ENCODE data around the gene OVCH2.

OVCH2 gene

DNA sequence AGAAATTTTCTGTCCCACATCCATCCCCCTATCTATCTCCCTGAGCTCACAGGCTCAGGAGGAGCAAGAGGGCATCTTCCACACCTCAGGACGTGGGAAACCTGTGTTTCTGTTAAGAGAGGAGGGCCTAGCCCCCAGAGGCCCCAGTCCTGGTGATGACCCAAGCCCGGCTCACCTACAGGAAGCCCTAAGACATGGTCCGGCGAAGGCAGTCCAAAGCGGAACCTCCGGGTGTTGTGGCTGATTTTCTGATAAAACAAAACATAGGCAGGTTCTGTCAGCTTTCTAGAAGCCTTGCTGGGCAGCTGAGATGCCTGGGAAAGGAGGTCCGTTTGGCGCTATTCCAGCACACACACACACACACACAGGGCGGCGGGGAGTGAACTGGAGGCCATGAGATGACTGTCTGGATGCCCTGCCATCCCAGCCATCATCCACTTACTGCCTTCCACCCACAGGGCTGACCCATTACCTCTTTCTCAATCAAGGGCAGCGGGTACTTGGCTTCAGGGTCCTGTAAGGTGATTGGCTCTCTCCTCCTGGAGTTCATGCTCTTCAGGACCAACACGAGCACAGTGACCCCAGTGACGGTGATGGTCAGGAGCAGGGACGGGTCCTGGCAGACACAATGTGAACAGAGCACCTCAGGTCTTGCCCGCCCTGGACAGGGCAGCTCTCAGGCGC, 33.9 kb downstream of the OVCH2 start:
- peaks cover 28% of the 10 kb centered on the region for H3K27me3 ChIP-seq (ENCODE audit: control insufficient read depth, low read length)
- H3K9me3 ChIP-seq (ENCODE audit: control insufficient read depth, insufficient read depth, low read length): no peaks in the 10 kb centered on the region
- no peaks in the 10 kb centered on the region for H3F3A ChIP-seq (ENCODE audit: control insufficient read depth, insufficient read depth)
- TF ChIP-seq, protein P1, sequence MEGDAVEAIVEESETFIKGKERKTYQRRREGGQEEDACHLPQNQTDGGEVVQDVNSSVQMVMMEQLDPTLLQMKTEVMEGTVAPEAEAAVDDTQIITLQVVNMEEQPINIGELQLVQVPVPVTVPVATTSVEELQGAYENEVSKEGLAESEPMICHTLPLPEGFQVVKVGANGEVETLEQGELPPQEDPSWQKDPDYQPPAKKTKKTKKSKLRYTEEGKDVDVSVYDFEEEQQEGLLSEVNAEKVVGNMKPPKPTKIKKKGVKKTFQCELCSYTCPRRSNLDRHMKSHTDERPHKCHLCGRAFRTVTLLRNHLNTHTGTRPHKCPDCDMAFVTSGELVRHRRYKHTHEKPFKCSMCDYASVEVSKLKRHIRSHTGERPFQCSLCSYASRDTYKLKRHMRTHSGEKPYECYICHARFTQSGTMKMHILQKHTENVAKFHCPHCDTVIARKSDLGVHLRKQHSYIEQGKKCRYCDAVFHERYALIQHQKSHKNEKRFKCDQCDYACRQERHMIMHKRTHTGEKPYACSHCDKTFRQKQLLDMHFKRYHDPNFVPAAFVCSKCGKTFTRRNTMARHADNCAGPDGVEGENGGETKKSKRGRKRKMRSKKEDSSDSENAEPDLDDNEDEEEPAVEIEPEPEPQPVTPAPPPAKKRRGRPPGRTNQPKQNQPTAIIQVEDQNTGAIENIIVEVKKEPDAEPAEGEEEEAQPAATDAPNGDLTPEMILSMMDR (IDR thresholded peaks at IDR 0.05; ENCODE audit: low read depth, low read length, poor library complexity, severe bottlenecking): no peak
- no peak for TF ChIP-seq EZH2phosphoT487 (IDR thresholded peaks at IDR 0.05; ENCODE audit: borderline replicate concordance, low read length)
- H3K4me3 ChIP-seq (ENCODE audit: low read length): peak overlapping the region; percentile 60
- H3K4me1 ChIP-seq (ENCODE audit: control insufficient read depth, low read length): peaks cover 11% of the 10 kb centered on the region; the same call in 1 of the 2 replicates
- H3K79me2 ChIP-seq (ENCODE audit: control insufficient read depth, low read length): no peaks in the 10 kb centered on the region
- H4K20me1 ChIP-seq (ENCODE audit: control insufficient read depth, insufficient read depth, low read depth, low read length): no peaks in the 10 kb centered on the region
- no peak overlapping the region for H3K27ac ChIP-seq (ENCODE audit: low read depth, low read length)
- H3K4me2 ChIP-seq (ENCODE audit: low read length): peak overlapping the region; percentile 71
- H3K9me2 ChIP-seq (replicated peaks; ENCODE audit: control insufficient read depth, low read length): no peaks in the 10 kb centered on the region
- no peaks in the 10 kb centered on the region for H3K36me3 ChIP-seq (ENCODE audit: control insufficient read depth, low read length)

DNA sequence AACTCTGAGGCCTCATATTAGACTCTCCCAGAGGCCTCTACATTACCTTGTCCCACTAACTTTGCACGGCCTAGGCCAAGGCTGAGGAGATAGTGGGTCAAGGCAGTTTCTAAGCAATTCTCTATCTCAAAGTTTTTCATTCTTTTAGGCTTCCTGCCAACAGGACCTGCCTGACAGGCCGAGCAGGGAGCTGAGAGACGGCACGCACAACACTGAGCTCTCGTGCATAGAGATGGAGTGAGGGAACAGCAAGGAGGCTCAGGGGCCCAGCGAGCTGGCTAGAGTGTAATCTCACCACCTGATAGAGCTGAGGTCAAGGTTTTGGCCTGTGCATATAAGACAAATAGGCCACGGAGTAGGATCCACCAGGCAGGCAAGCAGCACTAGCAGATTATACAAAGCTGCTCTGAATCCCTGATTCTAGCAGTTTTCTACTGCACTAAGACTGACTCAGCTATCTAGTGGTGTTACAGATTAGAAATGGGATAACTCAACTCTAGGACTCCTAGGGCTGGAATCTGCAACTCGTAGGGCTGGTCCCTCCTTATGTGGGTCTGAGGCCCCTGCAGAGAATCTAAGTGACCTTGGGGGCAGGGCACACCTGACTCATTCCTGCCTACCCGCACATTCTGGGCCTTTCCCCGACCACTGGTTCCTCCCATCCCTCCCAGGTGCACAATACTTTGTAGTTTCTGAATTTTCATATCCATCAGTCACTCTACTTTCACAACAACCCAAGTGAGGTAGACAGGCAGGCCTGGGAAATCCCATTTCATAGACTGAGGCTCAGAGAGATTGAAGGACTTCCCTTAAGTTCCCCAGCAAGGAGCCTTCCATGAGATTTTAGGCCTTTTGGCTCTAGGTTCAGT, 34.7 kb downstream of the OVCH2 start:
- Histone ChIP-seq H3F3A (ENCODE audit: control insufficient read depth, insufficient read depth) (no peaks in the 10 kb centered on the region), H3K9me2 (replicated peaks; ENCODE audit: control insufficient read depth, low read length) (no peaks in the 10 kb centered on the region), H3K4me1 (ENCODE audit: control insufficient read depth, low read length) (peaks cover 11% of the 10 kb centered on the region; the same call in 1 of the 2 replicates), H3K27me3 (ENCODE audit: control insufficient read depth, low read length) (peaks cover 27% of the 10 kb centered on the region), H3K79me2 (ENCODE audit: control insufficient read depth, low read length) (no peaks in the 10 kb centered on the region), H3K4me3 (ENCODE audit: low read length) (no peak overlapping the region), H3K9me3 (ENCODE audit: control insufficient read depth, insufficient read depth, low read length) (no peaks in the 10 kb centered on the region), H3K36me3 (ENCODE audit: control insufficient read depth, low read length) (no peaks in the 10 kb centered on the region), H4K20me1 (ENCODE audit: control insufficient read depth, insufficient read depth, low read depth, low read length) (no peaks in the 10 kb centered on the region), H3K27ac (ENCODE audit: low read depth, low read length) (no peak overlapping the region), H3K4me2 (ENCODE audit: low read length) (no peak overlapping the region)
- TF ChIP-seq, protein P1 (IDR thresholded peaks at IDR 0.05; ENCODE audit: low read depth, low read length, poor library complexity, severe bottlenecking): no peak
- TF ChIP-seq EZH2phosphoT487 (IDR thresholded peaks at IDR 0.05; ENCODE audit: borderline replicate concordance, low read length): no peak

DNA sequence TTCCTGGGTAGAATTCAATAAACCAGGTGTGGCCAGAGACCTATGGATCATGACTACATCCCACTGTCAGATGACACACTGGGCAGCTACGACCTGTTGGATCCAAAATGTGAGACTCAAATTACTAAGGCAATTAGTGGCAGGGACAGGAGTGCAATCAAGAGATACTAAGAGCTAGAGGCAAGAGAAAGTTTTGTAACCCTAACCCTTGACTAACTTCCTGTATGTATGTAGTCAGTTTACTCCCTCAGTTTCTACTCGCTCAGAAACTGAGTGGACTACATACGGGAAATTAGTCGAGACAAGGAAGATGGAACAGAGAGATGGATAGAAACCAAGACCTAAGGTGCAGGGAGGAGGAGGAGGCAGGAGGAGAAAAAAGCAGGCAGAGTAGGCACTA, 35.6 kb downstream of the OVCH2 start:
- Histone ChIP-seq H3K9me3 (ENCODE audit: control insufficient read depth, insufficient read depth, low read length) (no peaks in the 10 kb centered on the region), H3K4me3 (ENCODE audit: low read length) (no peak overlapping the region), H3K9me2 (replicated peaks; ENCODE audit: control insufficient read depth, low read length) (no peaks in the 10 kb centered on the region), H3K79me2 (ENCODE audit: control insufficient read depth, low read length) (no peaks in the 10 kb centered on the region), H3K36me3 (ENCODE audit: control insufficient read depth, low read length) (no peaks in the 10 kb centered on the region), H3F3A (ENCODE audit: control insufficient read depth, insufficient read depth) (no peaks in the 10 kb centered on the region), H3K4me2 (ENCODE audit: low read length) (no peak overlapping the region), H3K4me1 (ENCODE audit: control insufficient read depth, low read length) (peaks cover 11% of the 10 kb centered on the region; the same call in 1 of the 2 replicates), H3K27me3 (ENCODE audit: control insufficient read depth, low read length) (peaks cover 24% of the 10 kb centered on the region), H4K20me1 (ENCODE audit: control insufficient read depth, insufficient read depth, low read depth, low read length) (no peaks in the 10 kb centered on the region), H3K27ac (ENCODE audit: low read depth, low read length) (no peak overlapping the region)
- TF ChIP-seq EZH2phosphoT487 (IDR thresholded peaks at IDR 0.05; ENCODE audit: borderline replicate concordance, low read length): no peak
- TF ChIP-seq, protein P1 (IDR thresholded peaks at IDR 0.05; ENCODE audit: low read depth, low read length, poor library complexity, severe bottlenecking): no peak
